LNCaP clone FGC (cell line): Measurements from ENCODE around the gene NMRK2.
"Not testable (repeated sequence)": the region's sequence is repeated elsewhere in the genome, so short reads cannot be mapped to it uniquely, and the experiment has no call there.

Experiments
- DNase-seq: peaks from one replicate; pipeline ENCODE4 v3.0.0-alpha.2; 2011; ENCODE audit warnings: low read depth
- H3K4me3 ChIP-seq: 2 replicates; pipeline ENCODE4 v1.5.1; 2011; ENCODE audit warnings: mild to moderate bottlenecking, low read depth, low read length, control low read depth
- TF ChIP-seq, protein P1 (sequence below): IDR thresholded peaks from 2 replicates; pipeline ENCODE4 v1.5.1; 2012; ENCODE audit warnings: mild to moderate bottlenecking; ENCODE audit not compliant: control insufficient read depth, insufficient read depth; ENCODE audit errors: extremely low read depth

NMRK2 gene

DNA sequence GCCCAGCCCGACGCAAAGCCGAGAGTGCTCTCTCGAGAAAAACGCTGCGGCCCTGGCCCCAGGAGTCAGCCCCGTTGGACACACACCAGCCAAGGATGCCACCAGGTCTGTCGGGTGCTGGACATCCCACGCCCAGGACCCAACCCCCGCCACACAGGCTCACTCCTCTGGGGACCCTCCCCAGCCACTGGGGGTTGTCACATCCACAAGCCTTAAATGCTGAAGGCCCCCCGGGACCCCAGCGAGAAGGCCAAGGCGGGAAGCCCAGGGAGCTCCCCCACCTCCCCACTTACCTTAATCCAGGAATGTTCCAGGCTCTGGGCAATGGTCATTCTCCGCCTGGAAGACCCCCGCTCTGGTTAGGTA is 26.9 kb downstream of the NMRK2 start:
- DNase-seq = no peak
- TF ChIP-seq, protein P1, sequence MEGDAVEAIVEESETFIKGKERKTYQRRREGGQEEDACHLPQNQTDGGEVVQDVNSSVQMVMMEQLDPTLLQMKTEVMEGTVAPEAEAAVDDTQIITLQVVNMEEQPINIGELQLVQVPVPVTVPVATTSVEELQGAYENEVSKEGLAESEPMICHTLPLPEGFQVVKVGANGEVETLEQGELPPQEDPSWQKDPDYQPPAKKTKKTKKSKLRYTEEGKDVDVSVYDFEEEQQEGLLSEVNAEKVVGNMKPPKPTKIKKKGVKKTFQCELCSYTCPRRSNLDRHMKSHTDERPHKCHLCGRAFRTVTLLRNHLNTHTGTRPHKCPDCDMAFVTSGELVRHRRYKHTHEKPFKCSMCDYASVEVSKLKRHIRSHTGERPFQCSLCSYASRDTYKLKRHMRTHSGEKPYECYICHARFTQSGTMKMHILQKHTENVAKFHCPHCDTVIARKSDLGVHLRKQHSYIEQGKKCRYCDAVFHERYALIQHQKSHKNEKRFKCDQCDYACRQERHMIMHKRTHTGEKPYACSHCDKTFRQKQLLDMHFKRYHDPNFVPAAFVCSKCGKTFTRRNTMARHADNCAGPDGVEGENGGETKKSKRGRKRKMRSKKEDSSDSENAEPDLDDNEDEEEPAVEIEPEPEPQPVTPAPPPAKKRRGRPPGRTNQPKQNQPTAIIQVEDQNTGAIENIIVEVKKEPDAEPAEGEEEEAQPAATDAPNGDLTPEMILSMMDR = no peak
- H3K4me3 ChIP-seq = no peak overlapping the region

DNA sequence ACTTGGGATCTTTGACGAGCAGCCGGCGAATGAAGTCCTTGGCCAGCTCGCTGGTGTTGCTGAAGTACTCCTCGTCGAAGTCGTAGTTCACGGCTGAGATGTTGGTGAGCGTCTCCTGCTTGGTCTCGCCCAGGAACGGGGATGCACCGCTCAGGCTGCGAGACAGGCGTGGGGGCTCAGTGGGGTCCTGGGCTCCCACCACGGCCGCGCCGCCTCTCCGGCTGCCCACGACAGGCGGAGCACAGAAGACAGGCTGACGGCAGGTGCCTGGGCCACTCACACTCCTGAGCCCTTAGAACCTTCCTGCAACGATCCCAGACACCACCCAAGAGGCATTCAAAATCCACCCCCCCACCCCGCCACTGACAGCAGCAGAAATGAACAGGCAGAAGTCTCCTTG is 28.1 kb downstream of the NMRK2 start:
- no peak overlapping the region for H3K4me3 ChIP-seq
- DNase-seq = no peak
- TF ChIP-seq, protein P1 = no peak

DNA sequence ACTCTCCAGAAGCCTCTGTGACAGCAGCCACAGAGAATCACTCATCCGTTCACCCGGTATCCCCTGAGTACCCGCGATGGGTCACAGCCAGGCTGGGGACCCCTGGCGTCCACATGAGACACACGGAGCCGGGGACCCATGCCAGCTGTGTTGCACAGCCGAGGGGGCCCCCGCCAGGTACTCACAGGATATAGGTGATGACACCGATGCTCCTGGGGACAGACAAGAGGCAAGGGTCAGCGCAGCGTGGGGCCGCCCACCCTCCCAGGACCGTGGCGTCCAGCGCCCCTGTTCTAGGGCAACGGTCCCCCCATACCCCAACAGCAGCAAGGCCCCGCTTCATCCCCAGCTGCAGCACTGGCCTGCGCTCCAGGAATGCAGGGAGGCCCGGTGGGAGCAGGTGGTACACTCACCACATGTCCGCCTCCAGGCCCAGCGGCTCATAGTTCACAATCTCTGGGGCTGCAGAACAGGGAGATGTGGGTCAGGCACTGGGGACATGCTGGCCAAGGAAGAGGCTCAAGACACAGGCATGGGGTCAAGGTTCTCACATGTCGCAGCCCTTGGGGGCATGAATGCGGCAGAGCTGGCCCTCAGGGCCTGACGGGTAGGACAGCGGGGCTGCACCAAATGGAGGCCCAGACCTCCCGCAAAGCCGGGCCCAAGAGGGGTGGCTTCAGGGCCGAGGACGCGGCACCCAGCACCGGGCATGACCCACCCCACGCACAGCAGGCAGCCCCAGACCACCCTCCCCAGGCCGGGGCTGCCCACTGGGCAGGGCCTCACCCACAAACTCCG is 30.8 kb downstream of the NMRK2 start:
- no peak overlapping the region for H3K4me3 ChIP-seq
- DNase-seq = no peak
- TF ChIP-seq, protein P1 = no peak

DNA sequence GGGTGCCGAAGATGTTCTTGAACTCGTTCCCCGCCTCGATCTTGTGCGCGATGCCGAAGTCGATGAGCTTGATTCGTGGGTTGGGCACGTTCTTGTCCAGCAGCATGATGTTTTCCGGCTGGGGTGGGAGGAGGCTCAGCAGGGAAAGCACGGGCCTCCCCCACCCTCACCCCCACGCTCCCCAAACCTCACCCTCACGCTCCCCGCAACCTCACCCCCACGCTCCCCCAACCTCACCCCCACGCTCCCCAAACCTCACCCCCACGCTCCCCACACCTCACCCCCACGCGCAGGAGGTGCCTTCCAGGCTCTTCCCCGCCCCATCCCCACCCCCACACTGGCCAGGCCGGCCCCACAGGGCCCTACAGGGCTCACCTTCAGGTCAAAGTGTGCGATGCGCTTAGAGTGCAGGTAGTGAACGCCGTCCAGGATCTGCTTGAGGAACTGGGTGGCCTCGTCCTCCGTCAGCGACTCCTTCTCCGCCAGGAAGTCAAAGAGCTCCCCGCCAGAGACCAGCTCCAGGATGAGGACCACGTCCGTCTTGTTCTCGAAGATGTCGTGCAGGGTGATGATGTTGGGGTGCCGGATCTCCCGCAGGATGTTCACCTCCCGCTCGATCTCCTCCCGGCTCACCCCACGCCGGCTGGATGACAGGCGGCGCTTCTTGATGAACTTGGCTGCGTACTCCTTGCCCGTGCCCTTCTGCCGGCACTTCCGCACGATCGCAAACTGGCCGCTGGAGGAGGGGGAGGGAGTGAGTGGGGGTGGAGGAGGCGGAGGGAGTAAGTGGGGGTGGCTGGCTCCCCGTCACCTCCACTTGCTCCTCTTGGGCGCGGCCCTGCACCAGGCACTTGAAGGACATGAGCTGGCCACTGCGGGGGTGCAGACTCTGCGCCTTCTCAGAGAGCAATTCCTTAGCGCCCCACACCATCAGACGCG is 31.7 kb downstream of the NMRK2 start:
- DNase-seq = no peak
- TF ChIP-seq, protein P1 = no peak
- H3K4me3 ChIP-seq = no peak overlapping the region

DNA sequence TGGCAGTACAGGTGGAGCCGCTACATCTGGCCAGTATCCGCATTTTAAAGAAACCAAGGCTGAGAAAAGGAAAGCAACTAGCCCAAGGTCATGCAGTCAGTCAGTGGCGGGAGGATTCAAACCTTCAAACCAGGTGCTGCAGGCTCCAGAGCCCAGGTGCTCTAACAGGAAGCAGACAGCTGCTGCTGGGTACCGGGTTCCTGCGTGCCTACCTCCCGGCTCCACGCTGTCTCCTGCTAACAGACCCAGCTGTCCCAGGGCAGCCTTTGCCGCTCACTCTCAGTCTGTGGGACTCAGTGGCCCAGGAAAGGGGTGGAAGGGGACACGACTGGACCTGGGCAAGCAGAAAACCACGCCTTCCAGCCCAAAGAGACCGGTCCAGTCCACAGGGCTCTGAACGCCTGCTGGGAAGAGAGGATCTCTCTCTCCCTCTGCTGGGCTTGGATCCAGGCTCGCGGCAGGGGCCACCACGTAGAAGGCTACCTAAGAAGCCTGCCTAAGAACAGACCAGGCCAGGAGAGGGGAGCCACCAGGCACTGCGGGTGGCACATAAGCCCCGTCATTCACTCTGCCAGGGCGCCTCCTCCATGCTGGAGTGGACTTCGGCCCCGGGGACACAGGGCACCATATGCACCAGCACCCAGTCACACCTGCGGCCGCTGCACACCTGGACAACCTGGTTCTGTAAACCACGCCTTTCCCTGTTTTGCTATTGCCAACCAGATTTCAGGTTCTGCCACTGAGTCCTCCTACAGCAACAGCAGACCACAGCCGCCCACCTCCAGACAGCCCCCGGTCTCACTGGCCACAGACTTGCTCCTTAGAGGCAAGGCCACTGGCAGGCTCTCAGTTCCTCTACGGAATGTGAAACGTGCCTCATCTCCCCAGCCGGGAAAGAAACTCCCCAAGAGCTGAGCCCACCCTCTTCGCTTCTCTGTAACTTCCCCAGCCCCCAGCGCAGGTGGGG is 33.5 kb downstream of the NMRK2 start:
- TF ChIP-seq, protein P1 = 0 out of 2 replicates have a peak, but pooled peaks have one; percentile 1
- no peak for DNase-seq
- H3K4me3 ChIP-seq = no peak overlapping the region

DNA sequence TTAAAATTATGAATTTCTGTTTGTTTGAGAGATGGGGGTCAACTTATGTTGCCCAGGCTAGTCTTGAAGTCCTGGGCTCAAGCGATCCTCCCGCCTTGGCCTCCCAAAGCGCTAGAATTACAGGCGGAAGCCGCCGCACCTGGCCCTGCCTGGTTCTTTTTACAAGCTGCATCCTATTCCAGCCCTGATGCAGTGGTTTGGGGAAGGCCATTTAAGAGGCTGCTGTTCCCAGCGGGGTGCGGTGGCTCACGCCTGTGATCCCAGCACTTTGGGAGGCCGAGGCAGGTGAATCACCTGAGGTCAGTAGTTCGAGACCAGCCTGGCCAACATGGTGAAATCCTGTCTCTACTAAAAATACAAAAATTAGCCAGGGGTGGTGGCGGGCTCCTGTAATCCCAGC is 35.1 kb downstream of the NMRK2 start:
- DNase-seq, H3K4me3 ChIP-seq: not testable (repeated sequence)
